Panc1 (cell line): ENCODE results near the gene PNPO. TPM values are rescaled to one million over a fixed set of nuclear protein-coding genes. Genes with fewer than 3 reads are reported as not detected.

Experiments
- ATAC-seq: fragments of 200-7000 bp; cut with Tn5 transposase; 2 replicates; pipeline ENCODE4 v1.9.1; 2020; ENCODE audit warnings: mild to moderate bottlenecking, moderate library complexity
- BruUV-seq: library from RNA; stranded (reverse); fragments of 400-500 nt; replicated peaks from 2 replicates; lab custom pipeline; 2021; lab: Mats Ljungman, UMichigan
- CTCF ChIA-PET: fragments of 300-600 bp; sonication (Branson Sonifier 250); formaldehyde crosslinking; loops from one replicate; lab custom pipeline; 2022; ENCODE audit warnings: antibody characterized with exemption; lab: Charles Lee
- POLR2A ChIA-PET: fragments of 300-600 bp; sonication (Branson Sonifier 250); formaldehyde crosslinking; loops from one replicate; lab custom pipeline; 2022; ENCODE audit warnings: antibody characterized with exemption; lab: Charles Lee
- DNase-seq: peaks from one replicate; pipeline ENCODE4 v3.0.0-alpha.2; 2010; ENCODE audit warnings: low read depth, low spot score
- H3K27ac ChIP-seq: 2 replicates; pipeline ENCODE4 v1.5.1; 2011; ENCODE audit warnings: mild to moderate bottlenecking, low read length, inconsistent platforms
- H3K27me3 ChIP-seq: fragments of 200-500 bp; sonication (Bioruptor generic); 2 replicates; pipeline ENCODE4 v1.6.0; 2014; ENCODE audit warnings: low read length, inconsistent platforms; ENCODE audit not compliant: control insufficient read depth, insufficient read depth
- H3K36me3 ChIP-seq: fragments of 200-500 bp; sonication (Bioruptor generic); 2 replicates; pipeline ENCODE4 v1.5.1; 2014; ENCODE audit warnings: inconsistent platforms, mild to moderate bottlenecking, low read length, moderate library complexity; ENCODE audit not compliant: control insufficient read depth, insufficient read depth
- H3K4me1 ChIP-seq: 2 replicates; pipeline ENCODE4 v1.5.1; 2011; ENCODE audit warnings: inconsistent platforms, mild to moderate bottlenecking, low read length, moderate library complexity; ENCODE audit not compliant: control insufficient read depth, insufficient read depth
- H3K4me3 ChIP-seq, 2 experiments: 2 replicates each; pipeline ENCODE4 v1.5.1; 2011 to 2012; ENCODE audit warnings: low read depth in 2 of 2, low read length in 2 of 2, mild to moderate bottlenecking in 2 of 2, inconsistent platforms in 1 of 2, moderate library complexity in 1 of 2
- H3K9me3 ChIP-seq: fragments of 200-500 bp; sonication (Bioruptor generic); 2 replicates; pipeline ENCODE4 v1.5.1; 2014; ENCODE audit warnings: low read depth, mild to moderate bottlenecking, inconsistent platforms, low read length, moderate library complexity; ENCODE audit not compliant: control insufficient read depth, insufficient read depth
- POLR2AphosphoS5 ChIP-seq: IDR thresholded peaks from 2 replicates; pipeline ENCODE4 v1.6.1; 2012; ENCODE audit warnings: mild to moderate bottlenecking, low read depth, low read length, moderate library complexity
- REST ChIP-seq, 2 experiments: IDR thresholded peaks; 2 replicates each; pipeline ENCODE4 v1.6.1; 2011 to 2012; ENCODE audit warnings: low read depth in 2 of 2, control low read depth in 1 of 2, low read length in 1 of 2, mild to moderate bottlenecking in 1 of 2, moderate library complexity in 1 of 2; ENCODE audit not compliant: insufficient read depth in 1 of 2
- SIN3A ChIP-seq: IDR thresholded peaks from 2 replicates; pipeline ENCODE4 v1.6.1; 2012; ENCODE audit warnings: low read depth, mild to moderate bottlenecking, low read length, moderate library complexity, borderline replicate concordance; ENCODE audit not compliant: insufficient read depth
- TCF7L2 ChIP-seq: IDR thresholded peaks from 2 replicates; pipeline ENCODE4 v1.6.1; 2011; ENCODE audit warnings: mild to moderate bottlenecking, low read depth, low read length, inconsistent platforms
- in situ Hi-C: cut with HindIII; loops from 2 replicates; pipeline ENCODE4 v1.10.0; 2016; ENCODE audit warnings: low sequenced_read_pairs, low pct_unique_long_range_greater_than_20kb
- intact Hi-C: fragments of 100-400 bp; cut with micrococcal nuclease; formaldehyde crosslinking; loops from one replicate; pipeline ENCODE4 v1.10.0; 2022; ENCODE audit not compliant: unreplicated experiment
- total RNA-seq: library from RNA; stranded (reverse); gene quantifications from one replicate; pipeline ENCODE4 v1.2.1, GENCODE V29; 2021; ENCODE audit not compliant: unreplicated experiment
- TF ChIP-seq, protein P1 (sequence below): fragments of 450-650 bp; IDR thresholded peaks from 2 replicates; pipeline ENCODE4 v1.5.1; 2017; ENCODE audit warnings: mild to moderate bottlenecking

PNPO gene
- total RNA-seq, 1 experiment from 2014 or later: 20.1 TPM

DNA sequence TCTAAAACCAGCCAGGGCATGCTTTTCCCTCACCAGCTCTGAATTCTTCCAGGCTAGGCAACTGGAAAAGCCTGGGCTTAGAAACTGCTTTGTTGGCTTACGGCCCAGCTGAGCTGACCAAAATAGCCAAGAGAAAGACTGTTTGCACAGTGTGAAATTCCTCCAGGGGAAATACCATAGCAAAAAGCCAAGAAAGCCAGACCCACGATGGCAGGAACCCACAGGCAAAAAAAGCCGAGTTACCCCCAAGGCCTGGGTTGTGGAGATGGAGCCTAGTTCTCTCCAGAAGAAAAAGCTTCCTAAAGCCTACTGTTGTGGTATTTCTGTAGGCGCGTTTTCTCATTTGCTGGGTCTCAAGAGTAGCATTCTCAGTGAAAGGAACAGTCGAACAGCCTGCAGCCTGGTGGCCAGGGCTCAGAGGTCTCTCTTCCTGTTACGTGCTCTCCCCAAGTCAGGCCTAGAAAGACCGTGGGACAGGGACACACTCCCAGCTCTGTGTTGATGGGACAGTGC lies 36.1 kb upstream of the PNPO start:
- ChIA-PET POLR2A (interaction anchor here (0.7 to 1.1 kb wide), 3 partner anchors 10 to 160 kb away, joined by 3 to 5 read pairs (median 3); partner anchors contain the start of gene SP2), CTCF (no interaction called here)
- BruUV-seq: no TSS peak
- intact Hi-C loops (no loop called here), in situ Hi-C loops (no loop called here)
- Histone ChIP-seq H3K27ac (peak overlapping the region; percentile 30; the same call in 1 of the 2 replicates), H3K9me3 (no peaks in the 10 kb centered on the region), H3K4me3 (no peak overlapping the region), H3K36me3 (no peaks in the 10 kb centered on the region), H3K4me1 (peaks cover 16% of the 10 kb centered on the region; the same call in 1 of the 2 replicates), H3K27me3 (no peaks in the 10 kb centered on the region)
- ATAC-seq (peak; percentile 74), DNase-seq (no peak)
- TF ChIP-seq, protein P1, sequence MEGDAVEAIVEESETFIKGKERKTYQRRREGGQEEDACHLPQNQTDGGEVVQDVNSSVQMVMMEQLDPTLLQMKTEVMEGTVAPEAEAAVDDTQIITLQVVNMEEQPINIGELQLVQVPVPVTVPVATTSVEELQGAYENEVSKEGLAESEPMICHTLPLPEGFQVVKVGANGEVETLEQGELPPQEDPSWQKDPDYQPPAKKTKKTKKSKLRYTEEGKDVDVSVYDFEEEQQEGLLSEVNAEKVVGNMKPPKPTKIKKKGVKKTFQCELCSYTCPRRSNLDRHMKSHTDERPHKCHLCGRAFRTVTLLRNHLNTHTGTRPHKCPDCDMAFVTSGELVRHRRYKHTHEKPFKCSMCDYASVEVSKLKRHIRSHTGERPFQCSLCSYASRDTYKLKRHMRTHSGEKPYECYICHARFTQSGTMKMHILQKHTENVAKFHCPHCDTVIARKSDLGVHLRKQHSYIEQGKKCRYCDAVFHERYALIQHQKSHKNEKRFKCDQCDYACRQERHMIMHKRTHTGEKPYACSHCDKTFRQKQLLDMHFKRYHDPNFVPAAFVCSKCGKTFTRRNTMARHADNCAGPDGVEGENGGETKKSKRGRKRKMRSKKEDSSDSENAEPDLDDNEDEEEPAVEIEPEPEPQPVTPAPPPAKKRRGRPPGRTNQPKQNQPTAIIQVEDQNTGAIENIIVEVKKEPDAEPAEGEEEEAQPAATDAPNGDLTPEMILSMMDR: no peak
- TF ChIP-seq REST (IDR thresholded peaks at IDR 0.05; ENCODE audit: insufficient read depth in 1 of 2, low read depth in 2 of 2, low read length in 1 of 2) (no peak), TCF7L2 (no peak), SIN3A (no peak), POLR2AphosphoS5 (no peak; the same call in 1 of the 2 replicates)

DNA sequence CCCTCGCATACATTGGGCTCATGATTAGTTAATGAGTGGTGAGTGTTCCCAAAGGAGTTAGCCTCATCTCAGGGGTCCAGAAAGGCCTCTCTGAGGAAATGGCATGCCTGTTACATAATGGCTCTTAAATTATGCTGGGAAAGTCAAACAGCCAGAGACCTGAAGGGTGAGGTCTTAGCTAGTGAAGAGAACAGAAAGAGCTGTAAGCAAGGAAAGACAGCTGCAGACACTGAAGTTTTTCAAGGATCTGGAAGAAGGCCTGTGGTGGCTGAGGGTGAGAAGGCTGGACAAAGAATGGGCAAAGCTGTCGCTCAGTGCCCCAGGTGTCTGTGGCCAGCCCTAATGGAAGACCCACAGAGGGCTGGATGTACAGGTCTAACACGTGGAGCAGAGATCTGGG lies 34.9 kb upstream of the PNPO start:
- in situ Hi-C loops: no loop called here
- no peak overlapping the region for H3K27ac ChIP-seq
- no peak for DNase-seq
- no peak for ATAC-seq
- CTCF ChIA-PET: interaction anchor here (0.6 kb wide), 1 partner anchor 15 kb away, joined by 7 read pairs; no protein-coding TSS in a partner anchor
- H3K4me1 ChIP-seq: peaks cover 16% of the 10 kb centered on the region; the same call in 1 of the 2 replicates
- TF ChIP-seq TCF7L2 (no peak), POLR2AphosphoS5 (no peak), SIN3A (no peak), REST (IDR thresholded peaks at IDR 0.05; ENCODE audit: insufficient read depth in 1 of 2, low read depth in 2 of 2, low read length in 1 of 2) (no peak)
- TF ChIP-seq, protein P1: no peak
- H3K9me3 ChIP-seq: no peaks in the 10 kb centered on the region
- POLR2A ChIA-PET: no interaction called here
- intact Hi-C loops: no loop called here
- H3K36me3 ChIP-seq: no peaks in the 10 kb centered on the region
- no peak overlapping the region for H3K4me3 ChIP-seq
- H3K27me3 ChIP-seq: no peaks in the 10 kb centered on the region
- BruUV-seq: no TSS peak
